HUES64 (cell line): ENCODE results near the gene SH3PXD2A.
"Not testable (repeated sequence)": the region's sequence is repeated elsewhere in the genome, so short reads cannot be mapped to it uniquely, and the experiment has no call there.

Experiments
- H3K27ac ChIP-seq: 2 replicates; pipeline ENCODE4 v1.7.0; 2013; ENCODE audit warnings: low read depth, low read length, inconsistent platforms
- H3K27me3 ChIP-seq: 2 replicates; pipeline ENCODE4 v1.6.1; 2013; ENCODE audit warnings: mild to moderate bottlenecking, low read length; ENCODE audit not compliant: insufficient read depth
- H3K36me3 ChIP-seq: 2 replicates; pipeline ENCODE4 v1.6.1; 2013; ENCODE audit warnings: mild to moderate bottlenecking, low read length; ENCODE audit not compliant: insufficient read depth
- H3K4me1 ChIP-seq: 2 replicates; pipeline ENCODE4 v1.6.1; 2013; ENCODE audit warnings: mild to moderate bottlenecking, low read length, moderate library complexity; ENCODE audit not compliant: insufficient read depth
- H3K4me3 ChIP-seq: 2 replicates; pipeline ENCODE4 v1.5.1; 2013; ENCODE audit warnings: mild to moderate bottlenecking, low read length, moderate library complexity
- H3K9ac ChIP-seq: 2 replicates; pipeline ENCODE4 v1.6.1; 2013; ENCODE audit warnings: mild to moderate bottlenecking, low read depth, low read length
- H3K9me3 ChIP-seq: 2 replicates; pipeline ENCODE4 v1.6.1; 2013; ENCODE audit warnings: low read depth, low read length; ENCODE audit not compliant: insufficient read depth
- WGBS: fragments of 150-250, 120-280 bp; methylation state at CpG from one replicate; pipeline ENCODE4 v1.1.7; 2013; ENCODE audit warnings: missing lambda C conversion rate; 5-methylcytosine and 5-hydroxymethylcytosine counted together

SH3PXD2A gene

GRCh38 chr10:103847909-103848468 is 7.4 kb downstream of the SH3PXD2A start:
- Histone ChIP-seq H3K27me3 (peaks cover 11% of the 10 kb centered on the region; the same call in 1 of the 2 replicates), H3K9me3 (no peaks in the 10 kb centered on the region), H3K27ac (no peak overlapping the region), H3K4me3 (no peak overlapping the region), H3K4me1 (peaks cover 8% of the 10 kb centered on the region), H3K9ac (no peak overlapping the region), H3K36me3 (no peaks in the 10 kb centered on the region)
- 63% methylated on average over 8 of the region's 8 CpGs for WGBS

- H3K9me3 ChIP-seq: no peaks in the 10 kb centered on the region
- H3K4me1 ChIP-seq: peaks cover 8% of the 10 kb centered on the region
Observed at GRCh38 chr10:103847346-103847745, 8.0 kb downstream of the SH3PXD2A start.

GRCh38 chr10:103845972-103846371 is 9.4 kb downstream of the SH3PXD2A start:
- Histone ChIP-seq H3K27ac (no peak overlapping the region), H3K9me3 (no peaks in the 10 kb centered on the region), H3K4me3 (no peak overlapping the region), H3K36me3 (no peaks in the 10 kb centered on the region), H3K9ac (no peak overlapping the region), H3K4me1 (peaks cover 13% of the 10 kb centered on the region), H3K27me3 (0 out of 2 replicates have a peak, but pooled peaks cover 3% of the 10 kb centered on the region)
- 54% methylated on average over 5 of the region's 5 CpGs for WGBS

More at GRCh38 chr10:103847346-103847745, 8.0 kb downstream of the SH3PXD2A start:
- no peak overlapping the region for H3K4me3 ChIP-seq
- no peak overlapping the region for H3K9ac ChIP-seq
- H3K27me3 ChIP-seq: 0 out of 2 replicates have a peak, but pooled peaks cover 5% of the 10 kb centered on the region
- H3K27ac ChIP-seq: no peak overlapping the region
- H3K36me3 ChIP-seq: no peaks in the 10 kb centered on the region
- 77% methylated on average over 6 of the region's 7 CpGs for WGBS

- not testable (repeated sequence) for H3K4me3 ChIP-seq, H3K36me3 ChIP-seq, H3K27ac ChIP-seq, H3K27me3 ChIP-seq, H3K9ac ChIP-seq, H3K9me3 ChIP-seq
- H3K4me1 ChIP-seq: peaks cover 19% of the 10 kb centered on the region
- WGBS: 88% methylated on average over 3 of the region's 3 CpGs
Observed at GRCh38 chr10:103845346-103845745, 10.0 kb downstream of the SH3PXD2A start.

- H3K27ac ChIP-seq: no peak overlapping the region
- no peak overlapping the region for H3K4me3 ChIP-seq
- no peaks in the 10 kb centered on the region for H3K9me3 ChIP-seq
- H3K9ac ChIP-seq: no peak overlapping the region
- 81% methylated on average over 6 of the region's 6 CpGs for WGBS
- H3K4me1 ChIP-seq: peaks cover 30% of the 10 kb centered on the region
- H3K36me3 ChIP-seq: no peaks in the 10 kb centered on the region
- no peaks in the 10 kb centered on the region for H3K27me3 ChIP-seq
Observed at GRCh38 chr10:103843854-103844570, 11.4 kb downstream of the SH3PXD2A start.

GRCh38 chr10:103843045-103843444 is 12.3 kb downstream of the SH3PXD2A start:
- no peaks in the 10 kb centered on the region for H3K27me3 ChIP-seq
- H3K9me3 ChIP-seq: no peaks in the 10 kb centered on the region
- H3K9ac ChIP-seq: no peak overlapping the region
- WGBS: 88% methylated on average over 3 of the region's 3 CpGs
- H3K27ac ChIP-seq: no peak overlapping the region
- peaks cover 32% of the 10 kb centered on the region for H3K4me1 ChIP-seq
- no peak overlapping the region for H3K4me3 ChIP-seq
- no peaks in the 10 kb centered on the region for H3K36me3 ChIP-seq

- H3K4me1 ChIP-seq: peaks cover 31% of the 10 kb centered on the region
- no peaks in the 10 kb centered on the region for H3K36me3 ChIP-seq
- WGBS: 69% methylated on average over 6 of the region's 7 CpGs
- no peak overlapping the region for H3K9ac ChIP-seq
- H3K4me3 ChIP-seq: no peak overlapping the region
- H3K27me3 ChIP-seq: no peaks in the 10 kb centered on the region
- no peaks in the 10 kb centered on the region for H3K9me3 ChIP-seq
- H3K27ac ChIP-seq: no peak overlapping the region
Observed at GRCh38 chr10:103842605-103843004, 12.8 kb downstream of the SH3PXD2A start.

GRCh38 chr10:103841519-103841918 is 13.9 kb downstream of the SH3PXD2A start:
- no peak overlapping the region for H3K27ac ChIP-seq
- no peaks in the 10 kb centered on the region for H3K27me3 ChIP-seq
- H3K4me3 ChIP-seq: no peak overlapping the region
- H3K9ac ChIP-seq: no peak overlapping the region
- H3K36me3 ChIP-seq: no peaks in the 10 kb centered on the region
- 94% methylated on average over 7 of the region's 7 CpGs for WGBS
- peaks cover 31% of the 10 kb centered on the region for H3K4me1 ChIP-seq
- H3K9me3 ChIP-seq: no peaks in the 10 kb centered on the region

- Histone ChIP-seq H3K4me3 (no peak overlapping the region), H3K27me3 (no peaks in the 10 kb centered on the region), H3K27ac (peak overlapping the region; percentile 55; the same call in 1 of the 2 replicates), H3K9me3 (no peaks in the 10 kb centered on the region), H3K36me3 (no peaks in the 10 kb centered on the region), H3K4me1 (peaks cover 25% of the 10 kb centered on the region), H3K9ac (no peak overlapping the region)
- WGBS: 14% methylated on average over 3 of the region's 4 CpGs
Observed at GRCh38 chr10:103840740-103841070, 14.7 kb downstream of the SH3PXD2A start.

- 29% methylated on average over 17 of the region's 18 CpGs for WGBS
Observed at GRCh38 chr10:103839872-103840739, 15.3 kb downstream of the SH3PXD2A start.

GRCh38 chr10:103839519-103839871 is 15.9 kb downstream of the SH3PXD2A start:
- Histone ChIP-seq H3K9ac (no peak overlapping the region), H3K27me3 (no peaks in the 10 kb centered on the region), H3K4me3 (no peak overlapping the region), H3K4me1 (peaks cover 34% of the 10 kb centered on the region), H3K27ac (no peak overlapping the region), H3K9me3 (no peaks in the 10 kb centered on the region), H3K36me3 (no peaks in the 10 kb centered on the region)
- 64% methylated on average over 9 of the region's 9 CpGs for WGBS

More at GRCh38 chr10:103839872-103840739, 15.3 kb downstream of the SH3PXD2A start:
- Histone ChIP-seq H3K27me3 (no peaks in the 10 kb centered on the region), H3K4me1 (peaks cover 28% of the 10 kb centered on the region), H3K4me3 (no peak overlapping the region), H3K9ac (no peak overlapping the region), H3K27ac (peak overlapping the region; percentile 55; the same call in 1 of the 2 replicates), H3K9me3 (no peaks in the 10 kb centered on the region), H3K36me3 (no peaks in the 10 kb centered on the region)
